Stimulated activated CD4-positive, alpha-beta T cell treated with anti-CD3 and anti-CD28 coated beads, TNF-alpha, amount 100 ng/mL, for 24 hours (primary cell): ENCODE data around the gene AUTS2.

Experiments used
- DNase-seq, 3 experiments: peaks; one replicate each; pipeline ENCODE4 v3.0.0-alpha.2; 2020; ENCODE audit warnings: low read depth in 3 of 3

AUTS2 gene

GRCh38 chr7:69817841-69818635, 219.8 kb downstream of the AUTS2 start:
- no peak for DNase-seq

DNA sequence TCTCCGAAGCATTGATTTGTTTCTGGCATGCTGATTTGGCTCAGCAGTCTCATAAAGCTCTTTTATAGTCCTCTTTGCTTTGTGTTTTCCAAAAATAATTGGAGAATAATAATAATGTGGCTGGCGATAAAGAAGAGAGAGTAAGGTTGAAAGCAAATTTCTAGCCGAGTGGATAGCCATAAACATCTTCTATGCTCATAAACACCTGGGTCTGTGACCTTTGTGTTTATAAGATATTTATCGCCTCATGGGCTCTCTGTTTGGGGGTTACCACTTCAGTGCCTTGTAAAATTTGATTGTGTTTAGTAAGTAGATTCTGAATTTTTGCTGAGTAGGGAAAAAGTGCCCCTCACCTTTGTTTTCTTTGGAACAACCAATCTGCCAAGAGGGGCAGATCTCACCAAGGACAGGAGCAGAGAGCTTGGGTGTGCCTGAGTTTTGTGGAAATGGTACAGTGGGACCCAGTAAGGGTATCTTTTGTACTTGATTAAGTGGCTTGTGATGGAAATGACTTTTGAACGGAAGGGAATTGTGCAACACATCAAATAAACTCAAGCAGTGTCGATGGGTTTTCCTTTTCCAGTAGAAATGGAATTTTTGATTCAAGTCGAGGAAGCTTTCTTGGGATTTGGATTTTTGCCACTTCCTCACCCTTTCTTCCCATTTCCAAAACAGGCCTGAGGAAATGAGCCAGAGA, 220.5 kb downstream of the AUTS2 start:
- no peak for DNase-seq

DNA sequence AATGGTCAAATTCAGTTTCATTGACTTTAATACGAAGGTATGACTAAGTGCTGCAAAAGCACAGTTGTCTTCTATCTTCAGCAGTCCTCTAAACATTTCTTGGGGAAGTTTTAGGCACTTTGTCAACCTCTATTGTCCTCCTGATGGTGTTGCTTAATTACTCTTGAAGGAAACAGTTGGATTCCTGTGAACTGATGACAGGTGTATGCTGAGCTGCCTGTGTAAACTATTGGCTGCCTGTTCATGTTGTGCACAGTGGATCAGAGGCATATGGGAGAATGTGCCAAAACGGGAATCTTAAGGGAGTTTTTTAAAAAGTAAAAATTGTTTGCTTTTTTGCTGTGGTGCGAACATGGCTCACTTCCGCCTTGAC, 221.0 kb downstream of the AUTS2 start:
- no peak for DNase-seq

DNA sequence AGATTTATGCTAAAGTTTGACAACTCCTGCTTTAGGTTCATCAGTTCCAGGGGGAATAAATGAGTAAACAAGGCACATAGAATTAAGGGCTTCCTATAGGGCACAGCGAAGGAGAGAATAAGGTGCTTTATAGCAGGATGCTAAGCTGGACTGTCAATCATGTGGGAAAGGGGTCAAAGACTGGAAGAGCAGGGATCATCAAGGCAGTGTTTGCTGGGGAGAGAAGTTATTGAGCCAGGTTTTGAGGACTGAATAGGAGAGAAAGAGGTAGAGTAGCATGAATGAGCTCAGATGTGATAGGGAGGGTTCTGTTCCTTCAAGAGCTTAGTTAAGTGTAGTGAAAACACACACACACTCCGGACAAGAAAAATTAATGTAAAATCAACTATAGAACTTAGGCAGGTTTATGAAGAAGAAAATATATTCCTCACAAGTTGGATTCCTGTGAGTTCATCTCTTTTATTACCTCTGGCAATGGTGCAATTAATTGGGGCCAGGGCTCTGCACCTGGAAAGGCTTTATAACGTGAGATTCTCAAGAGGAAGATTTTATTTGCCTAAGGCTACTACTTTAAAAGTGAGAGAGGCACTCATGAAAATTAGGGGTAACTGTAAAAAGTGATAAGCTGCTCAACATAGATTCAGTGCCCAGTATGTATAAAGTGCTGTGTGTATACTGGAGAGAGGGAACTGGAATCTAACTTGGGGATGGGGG, 222.4 kb downstream of the AUTS2 start:
- no peak for DNase-seq

GRCh38 chr7:69822386-69822785, 224.1 kb downstream of the AUTS2 start:
- no peak for DNase-seq

DNA sequence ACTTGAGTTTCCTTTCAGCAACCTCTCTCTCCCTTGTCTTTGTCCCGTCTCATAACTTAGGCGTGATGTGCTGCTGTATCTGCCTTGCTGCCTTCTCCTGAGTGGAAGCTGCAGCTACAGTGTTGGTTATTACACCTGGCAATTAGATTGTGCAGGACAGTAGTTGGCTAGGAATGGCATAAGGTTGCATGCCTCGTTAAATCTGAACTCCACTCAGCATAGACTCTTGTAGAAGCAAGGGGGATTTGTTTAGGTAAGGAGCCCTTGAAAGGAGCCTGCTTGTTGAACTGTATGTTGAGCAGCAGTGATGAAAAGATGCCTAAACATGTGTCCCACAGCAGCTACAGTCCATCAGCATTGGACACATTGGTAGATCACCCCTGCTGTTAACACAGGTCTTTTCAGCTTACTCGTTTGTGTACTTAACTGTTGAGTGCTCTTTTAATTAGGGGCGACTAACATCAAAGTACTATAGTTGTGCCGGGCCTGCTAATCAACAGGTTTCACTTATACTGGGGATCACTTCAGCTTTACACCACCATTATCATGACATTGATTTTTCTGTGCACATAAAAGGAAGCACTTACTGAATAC, 225.0 kb downstream of the AUTS2 start:
- no peak for DNase-seq

- DNase-seq: no peak
Observed at GRCh38 chr7:69825113-69825972, 227.1 kb downstream of the AUTS2 start.

DNA sequence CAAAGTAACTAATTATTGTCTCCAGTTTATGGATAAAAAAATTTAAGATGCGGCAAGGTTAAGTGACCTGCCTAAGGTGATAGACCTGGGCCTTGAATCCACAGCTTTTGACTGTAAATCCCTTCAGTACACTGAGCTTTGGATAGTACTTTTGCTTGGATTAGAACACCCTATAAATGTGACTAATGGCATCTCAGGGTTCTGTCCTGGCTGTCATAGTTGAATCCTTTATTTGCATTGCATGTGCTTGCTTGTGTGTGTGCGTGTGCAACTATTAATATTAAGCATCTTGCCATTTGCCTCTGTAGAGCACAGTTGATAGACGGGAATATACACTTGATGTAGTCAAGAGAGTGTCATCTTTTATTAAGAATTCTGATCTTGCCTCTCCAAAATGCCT, 228.0 kb downstream of the AUTS2 start:
- no peak for DNase-seq

DNA sequence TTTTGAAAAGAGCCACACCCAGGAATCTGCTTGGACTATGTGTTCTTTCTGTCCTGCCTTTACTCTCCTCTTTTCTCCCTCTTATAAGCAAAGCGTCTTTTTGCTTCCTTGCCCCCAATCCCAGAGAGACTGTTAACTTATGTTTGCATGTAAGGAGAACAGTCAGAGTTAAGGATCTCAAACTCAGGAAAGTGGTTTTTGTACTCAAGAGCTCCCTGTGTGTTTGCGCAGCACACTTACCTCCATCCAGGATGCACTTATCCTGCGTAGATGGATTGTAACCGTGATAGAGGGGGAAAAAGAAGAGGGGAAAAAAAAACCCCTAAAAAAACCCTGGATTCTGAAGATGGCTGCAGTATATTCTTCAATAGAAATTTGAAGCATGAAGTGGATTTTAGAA, 228.9 kb downstream of the AUTS2 start:
- no peak for DNase-seq

GRCh38 chr7:69827558-69827957, 229.3 kb downstream of the AUTS2 start:
- no peak for DNase-seq

GRCh38 chr7:69832356-69832755, 234.1 kb downstream of the AUTS2 start:
- DNase-seq: no peak

GRCh38 chr7:69833964-69834363, 235.7 kb downstream of the AUTS2 start:
- no peak for DNase-seq

DNA sequence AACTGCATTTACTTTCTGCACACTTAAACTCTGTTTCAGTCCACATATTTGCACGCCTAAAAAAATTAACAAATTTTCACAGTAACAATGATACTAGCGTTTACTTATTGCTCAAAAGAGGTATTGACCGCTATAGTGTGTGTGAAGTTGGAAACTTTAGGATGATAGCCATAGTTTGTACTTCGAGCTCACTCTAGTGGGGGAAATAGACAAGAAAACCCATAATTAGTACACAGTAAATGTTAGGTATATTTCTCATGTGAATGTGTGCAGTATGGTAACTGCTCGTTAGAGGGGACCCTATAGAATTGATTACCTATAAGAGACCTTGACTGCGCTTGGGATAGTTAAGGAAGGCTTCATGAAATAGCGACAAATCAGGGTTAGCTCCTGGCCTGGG, 238.4 kb downstream of the AUTS2 start:
- no peak for DNase-seq

DNA sequence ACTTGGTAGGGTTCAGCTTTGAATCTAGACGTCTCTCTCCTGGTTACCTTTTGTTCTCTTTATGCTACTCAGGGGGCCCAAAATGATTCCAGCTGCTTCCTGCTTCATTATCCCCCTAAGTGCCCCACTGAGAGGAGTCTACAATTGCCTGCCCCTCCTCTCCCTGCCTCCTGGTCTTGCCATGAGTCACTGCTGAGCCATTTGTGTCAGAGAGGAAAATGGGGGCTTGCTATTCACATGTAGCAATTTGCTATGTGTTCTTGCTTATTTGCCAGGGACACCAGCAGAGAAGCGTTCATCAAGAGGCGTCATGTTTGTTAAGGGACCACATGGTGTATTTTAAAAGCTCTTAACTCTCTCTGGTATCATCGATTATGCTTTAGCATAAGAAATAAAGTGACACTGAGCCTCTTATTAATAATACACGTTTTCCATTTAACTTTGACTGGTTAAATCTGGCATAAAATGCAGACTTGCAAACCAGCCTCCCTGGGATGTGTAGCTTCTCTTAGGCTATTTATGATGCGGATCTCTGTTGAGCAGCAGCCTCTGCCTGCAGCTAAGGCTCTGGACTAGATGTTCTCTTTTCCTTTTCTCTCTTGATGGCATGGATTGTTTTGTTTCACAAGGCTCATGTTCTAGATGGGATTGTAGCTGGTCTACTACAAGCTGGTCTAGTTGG, 239.3 kb downstream of the AUTS2 start:
- DNase-seq: no peak

GRCh38 chr7:69839782-69840181, 241.5 kb downstream of the AUTS2 start:
- no peak for DNase-seq

DNA sequence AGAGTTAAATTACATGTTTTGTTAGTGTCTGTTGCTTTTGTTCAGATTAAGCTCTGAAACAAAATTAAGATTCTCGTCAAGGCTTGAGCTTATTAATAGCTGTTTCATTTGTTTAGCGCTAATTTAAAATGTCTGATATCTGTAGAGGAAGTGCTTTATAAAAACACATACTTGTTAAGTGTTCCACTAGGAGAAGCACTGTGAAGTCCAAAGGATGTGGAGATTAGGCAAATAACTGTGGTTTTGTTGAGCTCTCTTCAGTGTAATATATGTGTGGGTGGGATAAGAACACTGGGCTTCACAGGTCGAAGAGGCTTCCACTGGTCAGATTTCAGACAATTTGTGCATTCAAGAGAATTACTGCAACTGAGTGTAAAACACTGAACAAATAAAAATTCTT, 242.0 kb downstream of the AUTS2 start:
- DNase-seq: no peak

DNA sequence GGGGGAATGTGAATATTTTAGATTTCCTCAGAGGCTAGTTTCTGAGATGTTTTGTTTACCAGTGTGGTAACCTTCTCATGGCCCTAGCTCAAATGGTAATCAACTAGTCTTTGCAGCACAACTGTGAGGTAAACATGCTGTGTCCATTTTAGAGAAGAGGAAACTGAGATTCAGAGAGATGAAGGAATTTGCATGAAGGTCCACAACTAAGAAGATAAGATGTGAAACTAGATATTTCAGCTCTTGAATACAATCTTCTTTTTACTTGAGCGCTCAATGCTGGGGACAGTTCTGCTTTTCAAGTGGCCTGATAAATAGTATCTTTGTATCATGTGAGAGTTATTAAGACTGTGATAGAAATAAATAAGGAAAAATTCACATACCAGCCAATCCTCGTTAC, 245.4 kb downstream of the AUTS2 start:
- no peak for DNase-seq

- DNase-seq: no peak
Observed at GRCh38 chr7:69844264-69844868, 246.1 kb downstream of the AUTS2 start.

DNA sequence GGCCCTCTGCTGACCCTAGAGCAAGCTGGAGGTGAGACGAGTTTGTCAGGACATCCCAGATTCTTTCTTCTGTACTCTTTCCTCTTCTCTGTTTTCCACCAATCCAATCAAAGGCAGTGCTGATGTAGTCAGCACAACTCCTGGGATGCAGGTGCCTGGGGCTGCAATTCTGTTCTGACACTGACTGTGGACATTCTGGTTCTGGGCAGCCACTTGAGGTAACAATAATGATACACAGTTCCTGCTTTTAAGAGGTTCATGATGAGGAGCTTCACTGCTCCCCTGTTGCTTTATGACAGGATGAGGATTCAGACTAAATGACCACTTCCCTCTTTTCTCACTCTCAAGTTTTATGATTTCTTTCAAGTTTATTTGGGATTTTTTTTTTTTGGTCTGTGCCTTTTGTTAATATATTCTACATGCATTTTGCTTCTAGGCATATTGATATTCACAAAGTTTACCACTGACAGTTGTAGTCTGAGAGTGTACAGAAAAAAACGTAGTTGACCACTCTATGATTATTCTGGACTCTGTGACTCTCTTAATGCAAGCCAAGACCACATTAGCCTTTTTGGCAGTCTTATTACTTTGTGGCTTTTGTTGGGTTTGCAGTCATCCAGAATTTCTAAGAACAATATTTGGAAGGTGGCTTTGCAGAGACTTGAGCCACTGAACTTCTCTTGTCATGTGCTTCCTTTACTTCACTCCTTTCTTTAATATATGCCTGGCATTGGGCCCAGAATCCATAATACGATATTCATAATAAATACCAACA, 247.6 kb downstream of the AUTS2 start:
- no peak for DNase-seq
